SK-N-SH treated with all-trans-retinoic acid at 6 μM for 48 hours (cell line): ENCODE results near the gene PLPP3.

Source experiments
- ARNTL ChIP-seq: fragments of 450-650 bp; formaldehyde crosslinking; IDR thresholded peaks from 2 replicates; pipeline ENCODE4 v1.5.0; 2020; ENCODE audit warnings: low read depth, mild to moderate bottlenecking, moderate library complexity, borderline replicate concordance
- ESRRG ChIP-seq: fragments of 250-450 bp; sonication (Bioruptor Pico); IDR thresholded peaks from 2 replicates; pipeline ENCODE4 v1.6.1; 2021; ENCODE audit warnings: mild to moderate bottlenecking
- POU6F1 ChIP-seq: fragments of 250-450 bp; sonication (Bioruptor Pico); IDR thresholded peaks from 2 replicates; pipeline ENCODE4 v1.8.0; 2021; ENCODE audit warnings: low read depth, mild to moderate bottlenecking, moderate library complexity, borderline replicate concordance
- RARB ChIP-seq: fragments of 250-450 bp; sonication (Bioruptor Pico); IDR thresholded peaks from 2 replicates; pipeline ENCODE4 v1.8.0; 2021; ENCODE audit warnings: mild to moderate bottlenecking, moderate library complexity
- SNAI2 ChIP-seq: fragments of 250-450 bp; sonication (Bioruptor Pico); IDR thresholded peaks from 2 replicates; pipeline ENCODE4 v1.5.0; 2020; ENCODE audit warnings: mild to moderate bottlenecking, moderate library complexity
- TOX ChIP-seq: fragments of 250-450 bp; sonication (Bioruptor Pico); IDR thresholded peaks from 2 replicates; pipeline ENCODE4 v1.8.0; 2021; ENCODE audit warnings: mild to moderate bottlenecking, moderate library complexity, borderline replicate concordance
- TSHZ2 ChIP-seq: fragments of 250-450 bp; sonication (Bioruptor Pico); IDR thresholded peaks from 2 replicates; pipeline ENCODE4 v1.5.0; 2020; ENCODE audit warnings: mild to moderate bottlenecking, moderate library complexity
- ZFP3 ChIP-seq: fragments of 250-450 bp; sonication (Bioruptor Pico); IDR thresholded peaks from 2 replicates; pipeline ENCODE4 v1.5.0; 2020; ENCODE audit warnings: mild to moderate bottlenecking, moderate library complexity
- ZFP30 ChIP-seq: fragments of 450-650 bp; formaldehyde crosslinking; IDR thresholded peaks from 2 replicates; pipeline ENCODE4 v1.5.0; 2022; ENCODE audit warnings: mild to moderate bottlenecking, moderate library complexity
- ZNF565 ChIP-seq: fragments of 450-650 bp; formaldehyde crosslinking; conservative IDR thresholded peaks from 2 replicates; pipeline ENCODE4 v1.5.0; 2020; ENCODE audit warnings: low read depth, mild to moderate bottlenecking, moderate library complexity
- ZNF70 ChIP-seq: fragments of 450-650 bp; formaldehyde crosslinking; IDR thresholded peaks from 2 replicates; pipeline ENCODE4 v1.5.0; 2020; ENCODE audit warnings: mild to moderate bottlenecking, moderate library complexity
- ZNF8 ChIP-seq: fragments of 450-650 bp; formaldehyde crosslinking; IDR thresholded peaks from 2 replicates; pipeline ENCODE4 v1.5.0; 2020; ENCODE audit warnings: mild to moderate bottlenecking, moderate library complexity
- TF ChIP-seq, protein P1 (sequence below): fragments of 250-450 bp; sonication (Bioruptor Pico); IDR thresholded peaks from 2 replicates; pipeline ENCODE4 v1.8.0; 2020; ENCODE audit warnings: mild to moderate bottlenecking, moderate library complexity, borderline replicate concordance

GRCh38 chr1:56584910-56585528 lies 5.7 kb upstream of the PLPP3 start:
- no peak for TF ChIP-seq ZFP30 (CRISPR knock-in tag)
- TF ChIP-seq SNAI2, result no peak
- TF ChIP-seq TOX (CRISPR knock-in tag), result no peak
- no peak for TF ChIP-seq POU6F1 (CRISPR knock-in tag)
- no peak for TF ChIP-seq ZNF565
- no peak for TF ChIP-seq RARB (CRISPR knock-in tag)
- TF ChIP-seq ARNTL (CRISPR knock-in tag), result no peak
- TF ChIP-seq ZFP3 (CRISPR knock-in tag), result no peak
- no peak for TF ChIP-seq TSHZ2 (CRISPR knock-in tag)
- TF ChIP-seq ZNF70 (CRISPR knock-in tag), result no peak
- TF ChIP-seq, protein P1, sequence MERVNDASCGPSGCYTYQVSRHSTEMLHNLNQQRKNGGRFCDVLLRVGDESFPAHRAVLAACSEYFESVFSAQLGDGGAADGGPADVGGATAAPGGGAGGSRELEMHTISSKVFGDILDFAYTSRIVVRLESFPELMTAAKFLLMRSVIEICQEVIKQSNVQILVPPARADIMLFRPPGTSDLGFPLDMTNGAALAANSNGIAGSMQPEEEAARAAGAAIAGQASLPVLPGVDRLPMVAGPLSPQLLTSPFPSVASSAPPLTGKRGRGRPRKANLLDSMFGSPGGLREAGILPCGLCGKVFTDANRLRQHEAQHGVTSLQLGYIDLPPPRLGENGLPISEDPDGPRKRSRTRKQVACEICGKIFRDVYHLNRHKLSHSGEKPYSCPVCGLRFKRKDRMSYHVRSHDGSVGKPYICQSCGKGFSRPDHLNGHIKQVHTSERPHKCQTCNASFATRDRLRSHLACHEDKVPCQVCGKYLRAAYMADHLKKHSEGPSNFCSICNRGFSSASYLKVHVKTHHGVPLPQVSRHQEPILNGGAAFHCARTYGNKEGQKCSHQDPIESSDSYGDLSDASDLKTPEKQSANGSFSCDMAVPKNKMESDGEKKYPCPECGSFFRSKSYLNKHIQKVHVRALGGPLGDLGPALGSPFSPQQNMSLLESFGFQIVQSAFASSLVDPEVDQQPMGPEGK (CRISPR knock-in tag), result no peak
- no peak for TF ChIP-seq ESRRG
- TF ChIP-seq ZNF8, result no peak
